Mesothelial cell of epicardium (in vitro differentiated cells): ENCODE results near the gene XPNPEP1. TPM values are rescaled to one million over a fixed set of nuclear protein-coding genes. Genes with fewer than 3 reads are reported as not detected.

Experiments
- DNase-seq, 2 experiments: peaks; one replicate each; pipeline ENCODE4 v3.0.0; 2021; ENCODE audit warnings: low spot score in 2 of 2; ENCODE audit not compliant: unreplicated experiment in 2 of 2
- H3K27ac Mint-ChIP-seq: 2 replicates; pipeline ENCODE4 v1.8.0; 2021; ENCODE audit warnings: mixed read lengths
- H3K27me3 Mint-ChIP-seq: 2 replicates; pipeline ENCODE4 v1.8.0; 2021; ENCODE audit warnings: low read depth, mixed read lengths
- H3K36me3 Mint-ChIP-seq: 2 replicates; pipeline ENCODE4 v1.8.0; 2021; ENCODE audit warnings: mixed read lengths
- H3K4me1 Mint-ChIP-seq: 2 replicates; pipeline ENCODE4 v1.8.0; 2021; ENCODE audit warnings: mixed read lengths
- H3K4me3 Mint-ChIP-seq: 2 replicates; pipeline ENCODE4 v1.8.0; 2021; ENCODE audit warnings: mild to moderate bottlenecking, moderate library complexity, mixed read lengths
- H3K9me3 Mint-ChIP-seq: 2 replicates; pipeline ENCODE4 v1.8.0; 2021; ENCODE audit warnings: mixed read lengths
- total RNA-seq: library from RNA; stranded (reverse); gene quantifications from 3 replicates; pipeline ENCODE4 v1.2.1, GENCODE V29; 2021
- TF ChIP-seq, protein P1 (sequence below): fragments of 200-600 bp; sonication (generic); IDR thresholded peaks from one replicate; pipeline ENCODE4 v1.5.0; 2021; ENCODE audit warnings: antibody characterized with exemption; ENCODE audit not compliant: unreplicated experiment

The XPNPEP1 gene
- total RNA-seq, 1 donor from 2014 or later = 87.7 TPM

DNA sequence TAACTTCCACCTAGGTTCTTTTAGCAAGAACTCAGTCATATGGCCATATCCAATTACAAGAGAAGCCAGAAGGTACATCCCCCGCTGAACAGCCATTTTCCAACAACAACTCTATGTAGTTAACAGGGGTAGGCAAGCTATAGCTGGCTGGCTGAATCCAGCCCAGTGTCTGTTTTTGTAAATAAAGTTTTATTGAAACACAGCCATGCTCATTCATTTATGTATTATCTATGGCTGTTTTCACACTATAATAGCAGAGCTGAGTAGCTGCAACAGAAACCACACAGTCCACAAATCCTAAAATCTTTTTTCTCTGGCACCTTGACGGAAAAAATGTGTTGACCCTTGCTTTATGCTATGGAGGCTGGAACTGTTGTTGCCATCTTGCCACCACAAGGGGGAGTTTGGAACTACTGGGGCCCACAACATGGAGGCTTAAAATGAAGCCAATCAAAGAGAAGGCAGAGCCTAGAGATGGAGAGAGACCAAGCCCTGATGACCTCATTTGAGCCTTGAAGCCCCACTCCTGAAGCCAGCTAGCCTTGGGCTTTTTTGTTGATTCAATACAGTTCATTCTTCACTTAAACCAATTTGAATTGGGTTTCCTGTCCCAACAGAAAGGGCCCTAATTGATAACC is 33.3 kb upstream of the XPNPEP1 start:
- H3K4me3 Mint-ChIP-seq = no peak overlapping the region
- TF ChIP-seq, protein P1, sequence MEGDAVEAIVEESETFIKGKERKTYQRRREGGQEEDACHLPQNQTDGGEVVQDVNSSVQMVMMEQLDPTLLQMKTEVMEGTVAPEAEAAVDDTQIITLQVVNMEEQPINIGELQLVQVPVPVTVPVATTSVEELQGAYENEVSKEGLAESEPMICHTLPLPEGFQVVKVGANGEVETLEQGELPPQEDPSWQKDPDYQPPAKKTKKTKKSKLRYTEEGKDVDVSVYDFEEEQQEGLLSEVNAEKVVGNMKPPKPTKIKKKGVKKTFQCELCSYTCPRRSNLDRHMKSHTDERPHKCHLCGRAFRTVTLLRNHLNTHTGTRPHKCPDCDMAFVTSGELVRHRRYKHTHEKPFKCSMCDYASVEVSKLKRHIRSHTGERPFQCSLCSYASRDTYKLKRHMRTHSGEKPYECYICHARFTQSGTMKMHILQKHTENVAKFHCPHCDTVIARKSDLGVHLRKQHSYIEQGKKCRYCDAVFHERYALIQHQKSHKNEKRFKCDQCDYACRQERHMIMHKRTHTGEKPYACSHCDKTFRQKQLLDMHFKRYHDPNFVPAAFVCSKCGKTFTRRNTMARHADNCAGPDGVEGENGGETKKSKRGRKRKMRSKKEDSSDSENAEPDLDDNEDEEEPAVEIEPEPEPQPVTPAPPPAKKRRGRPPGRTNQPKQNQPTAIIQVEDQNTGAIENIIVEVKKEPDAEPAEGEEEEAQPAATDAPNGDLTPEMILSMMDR = peak; percentile 61
- no peaks in the 10 kb centered on the region for H3K27me3 Mint-ChIP-seq
- no peaks in the 10 kb centered on the region for H3K36me3 Mint-ChIP-seq
- peaks cover 20% of the 10 kb centered on the region for H3K4me1 Mint-ChIP-seq
- no peak overlapping the region for H3K27ac Mint-ChIP-seq
- peaks cover 8% of the 10 kb centered on the region for H3K9me3 Mint-ChIP-seq
- DNase-seq = no peak

DNA sequence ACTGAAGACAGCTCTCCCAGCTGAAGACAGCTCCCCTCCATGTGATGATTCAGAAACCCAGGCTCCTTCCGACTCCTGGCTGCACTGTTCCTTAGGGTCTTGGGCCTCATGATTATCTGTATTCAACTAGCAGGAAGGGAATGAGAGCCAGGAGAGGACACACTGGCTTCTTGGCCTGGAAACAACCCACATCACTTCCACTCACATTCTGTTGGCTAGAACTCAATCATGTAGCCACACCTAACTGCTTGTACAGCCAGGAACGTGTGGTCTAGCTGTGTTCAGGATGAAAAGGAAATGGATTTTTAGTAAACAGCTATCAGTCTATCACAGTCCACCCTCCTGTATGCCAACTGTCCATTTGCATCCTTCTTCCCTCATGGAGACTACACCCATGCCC is 30.5 kb upstream of the XPNPEP1 start:
- H3K4me1 Mint-ChIP-seq = peaks cover 8% of the 10 kb centered on the region
- H3K27me3 Mint-ChIP-seq = no peaks in the 10 kb centered on the region
- TF ChIP-seq, protein P1 = no peak
- no peaks in the 10 kb centered on the region for H3K36me3 Mint-ChIP-seq
- peaks cover 8% of the 10 kb centered on the region for H3K9me3 Mint-ChIP-seq
- no peak overlapping the region for H3K27ac Mint-ChIP-seq
- no peak for DNase-seq
- no peak overlapping the region for H3K4me3 Mint-ChIP-seq

DNA sequence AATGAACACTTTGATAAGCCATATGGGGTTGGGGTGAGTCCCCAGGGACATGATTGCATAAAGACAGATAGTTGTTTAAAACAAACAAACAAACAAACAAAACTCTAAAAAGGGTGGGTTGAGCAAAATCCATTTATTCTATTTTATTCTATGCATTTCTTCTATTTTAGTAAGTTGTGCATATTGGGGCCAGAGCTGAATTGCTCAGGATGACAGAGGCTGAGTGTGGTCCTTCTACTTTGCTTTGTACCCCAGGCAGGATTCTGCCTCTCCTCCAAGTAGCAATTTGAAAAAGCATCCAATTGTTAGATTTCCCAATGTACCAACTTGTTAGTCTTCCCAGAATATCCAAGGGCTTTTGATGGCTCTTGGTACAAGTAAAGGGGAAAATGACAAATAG is 29.2 kb upstream of the XPNPEP1 start:
- DNase-seq = no peak
- Mint-ChIP-seq H3K4me3 (no peak overlapping the region), H3K36me3 (no peaks in the 10 kb centered on the region), H3K27me3 (no peaks in the 10 kb centered on the region), H3K4me1 (no peaks in the 10 kb centered on the region), H3K9me3 (peaks cover 8% of the 10 kb centered on the region), H3K27ac (no peak overlapping the region)
- TF ChIP-seq, protein P1 = no peak

DNA sequence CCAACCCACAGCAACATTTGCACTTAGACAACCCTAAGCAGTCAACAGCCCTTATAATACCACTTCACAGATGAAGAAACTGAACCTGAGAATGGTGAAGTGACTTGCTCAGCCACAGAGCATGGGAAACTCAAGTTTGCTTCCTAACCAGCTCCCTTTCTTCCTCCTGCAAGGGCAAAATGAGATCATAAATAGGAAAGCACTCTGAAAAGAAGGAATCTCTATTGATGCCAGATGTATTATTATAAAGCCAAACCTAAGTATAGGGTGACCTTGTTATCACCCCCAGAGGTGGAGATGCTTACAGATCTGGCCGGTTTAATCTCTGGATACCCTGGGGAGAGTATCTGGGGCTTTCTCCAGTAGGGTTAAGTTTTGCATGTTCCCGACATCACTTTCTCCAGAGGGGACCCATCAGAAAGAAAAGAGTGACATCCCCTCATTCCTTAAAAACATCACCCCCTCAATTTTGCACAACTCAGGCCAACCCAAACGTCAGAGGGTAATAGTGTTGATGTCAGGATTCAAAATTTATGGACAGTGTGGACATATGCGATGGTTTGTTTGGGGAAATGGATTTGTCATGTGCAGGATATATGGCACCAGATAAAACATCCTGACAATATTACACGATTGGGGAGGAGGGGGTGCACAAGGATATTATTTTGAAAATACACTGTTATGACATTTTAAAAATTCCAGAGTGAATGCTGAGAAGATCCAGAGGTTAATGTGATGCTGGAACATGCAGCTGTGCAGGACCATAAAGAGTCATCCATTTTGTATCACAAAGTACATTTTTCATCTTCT is 24.0 kb upstream of the XPNPEP1 start:
- Mint-ChIP-seq H3K4me3 (no peak overlapping the region), H3K4me1 (peaks cover 4% of the 10 kb centered on the region), H3K27me3 (no peaks in the 10 kb centered on the region), H3K9me3 (peaks cover 2% of the 10 kb centered on the region), H3K27ac (peak overlapping the region; percentile 40), H3K36me3 (no peaks in the 10 kb centered on the region)
- TF ChIP-seq, protein P1 = no peak
- no peak for DNase-seq

DNA sequence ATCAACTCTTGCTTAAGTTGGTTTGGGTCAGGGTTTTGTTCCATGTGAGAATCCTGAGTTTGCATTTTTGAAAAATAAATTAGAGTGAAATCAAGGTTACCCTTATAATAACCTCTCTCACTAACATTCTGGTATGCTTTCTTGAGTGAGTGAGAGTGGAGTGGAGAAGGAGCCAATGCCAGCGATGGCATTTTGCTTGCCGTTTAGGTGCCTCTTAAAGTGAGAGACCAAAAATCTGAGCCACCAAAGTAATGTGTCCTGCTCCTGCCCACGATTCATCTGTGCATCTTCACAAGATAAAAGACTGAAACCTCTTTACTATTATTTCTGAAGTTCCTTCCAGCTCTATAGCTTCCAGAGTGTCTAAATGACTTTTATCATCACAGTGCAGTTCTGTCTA is 23.4 kb upstream of the XPNPEP1 start:
- Mint-ChIP-seq H3K4me3 (no peak overlapping the region), H3K27me3 (no peaks in the 10 kb centered on the region), H3K36me3 (no peaks in the 10 kb centered on the region), H3K9me3 (no peaks in the 10 kb centered on the region), H3K4me1 (peaks cover 4% of the 10 kb centered on the region), H3K27ac (peak overlapping the region; percentile 40)
- DNase-seq = no peak
- TF ChIP-seq, protein P1 = no peak
